Daoy (cell line): ENCODE results near the gene VTN. TPM values are rescaled to one million over a fixed set of nuclear protein-coding genes. Genes with fewer than 3 reads are reported as not detected.
"Not testable (repeated sequence)": the region's sequence is repeated elsewhere in the genome, so short reads cannot be mapped to it uniquely, and the experiment has no call there.

Experiments
- DNase-seq: peaks from one replicate; pipeline ENCODE4 v3.0.0-alpha.2; 2015; ENCODE audit warnings: low read depth
- total RNA-seq: library from RNA; depleted of rRNA; stranded (reverse); fragments of >200 nt; shearing (Covaris generic); gene quantifications from 2 replicates; pipeline ENCODE4 v1.2.3, GENCODE V29; 2014

VTN gene
- total RNA-seq, 1 experiment from 2014 or later, result not detected

GRCh38 chr17:28342313-28342712, 27.8 kb downstream of the VTN start:
- DNase-seq, result no peak

DNA sequence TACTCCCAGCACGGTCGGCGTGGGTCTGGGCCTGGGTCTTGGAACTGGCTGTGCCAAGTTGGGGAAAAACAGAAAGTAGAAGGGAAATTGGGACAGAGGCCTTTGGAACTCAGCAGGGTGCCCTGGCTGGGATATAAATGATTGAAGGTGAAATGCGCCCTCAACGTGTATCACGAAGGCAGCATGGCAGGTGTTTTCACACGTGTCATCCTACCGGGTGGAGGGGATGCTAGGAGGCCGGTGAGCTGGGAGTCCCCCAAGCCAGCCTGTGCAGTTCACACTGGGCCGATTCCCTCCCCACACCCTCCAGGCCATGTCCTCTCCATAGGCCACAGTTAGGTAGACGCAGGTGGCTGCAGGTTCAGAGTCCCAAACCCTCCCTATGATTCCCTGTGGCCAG, 28.6 kb downstream of the VTN start:
- DNase-seq, result no peak

DNA sequence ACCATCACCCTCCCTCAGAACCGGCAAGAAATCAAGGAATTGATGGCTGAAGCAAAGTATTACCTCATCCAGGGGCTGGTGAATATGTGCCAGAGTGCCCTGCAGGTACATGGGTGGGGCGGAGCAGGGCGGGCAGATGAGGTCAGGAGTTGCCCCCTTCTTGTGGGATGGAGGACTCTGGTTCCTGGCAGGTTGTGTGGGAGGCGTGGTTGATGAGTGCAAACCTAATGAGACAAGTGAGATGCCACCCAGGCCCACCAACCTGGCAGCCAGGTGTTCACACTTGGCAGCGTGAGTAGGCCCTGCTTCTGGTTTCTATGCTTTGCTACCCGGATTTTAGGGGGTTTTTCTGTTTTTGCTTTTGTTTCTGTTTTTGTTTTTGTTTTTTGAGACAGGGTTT, 29.7 kb downstream of the VTN start:
- DNase-seq, result no peak

DNA sequence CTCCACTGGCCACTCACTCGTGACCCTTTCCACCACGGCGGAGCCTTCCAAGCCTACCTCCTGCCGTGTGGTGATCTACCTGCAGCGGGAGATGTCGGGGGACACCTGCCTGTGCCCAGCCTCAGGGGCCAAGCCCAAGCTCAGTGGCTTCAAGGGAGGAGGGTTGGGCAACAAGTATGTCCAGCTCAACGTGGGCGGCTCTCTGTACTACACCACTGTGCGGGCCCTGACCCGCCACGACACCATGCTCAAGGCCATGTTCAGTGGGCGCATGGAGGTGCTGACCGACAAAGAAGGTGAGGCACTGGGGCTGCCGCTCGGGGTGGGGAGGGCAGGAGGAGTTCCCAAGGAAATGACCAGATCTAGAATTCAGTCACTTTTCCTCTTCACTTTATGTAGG, 30.7 kb downstream of the VTN start:
- no peak for DNase-seq

DNA sequence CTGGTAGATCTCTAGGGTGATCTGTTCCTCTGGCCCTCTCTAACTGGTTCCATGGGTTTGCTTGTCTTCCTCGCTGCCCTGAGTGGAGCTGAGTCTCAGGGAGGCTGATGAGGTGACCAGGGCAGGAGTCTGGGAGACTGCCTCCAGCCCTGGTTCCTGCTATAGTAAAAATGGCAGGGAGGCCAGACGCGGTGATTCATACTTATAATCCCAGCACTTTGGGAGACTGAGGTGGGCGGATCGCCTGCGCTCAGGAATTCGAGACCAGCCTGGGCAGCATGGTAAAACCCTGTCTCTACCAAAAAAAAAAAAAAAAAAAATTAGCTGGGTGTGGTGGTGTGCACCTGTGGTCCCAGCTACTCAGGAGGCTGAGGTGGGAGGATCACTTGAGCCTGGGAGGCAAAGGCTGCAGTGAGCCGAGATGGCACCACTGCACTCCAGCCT, 31.3 kb downstream of the VTN start:
- DNase-seq, result not testable (repeated sequence)

DNA sequence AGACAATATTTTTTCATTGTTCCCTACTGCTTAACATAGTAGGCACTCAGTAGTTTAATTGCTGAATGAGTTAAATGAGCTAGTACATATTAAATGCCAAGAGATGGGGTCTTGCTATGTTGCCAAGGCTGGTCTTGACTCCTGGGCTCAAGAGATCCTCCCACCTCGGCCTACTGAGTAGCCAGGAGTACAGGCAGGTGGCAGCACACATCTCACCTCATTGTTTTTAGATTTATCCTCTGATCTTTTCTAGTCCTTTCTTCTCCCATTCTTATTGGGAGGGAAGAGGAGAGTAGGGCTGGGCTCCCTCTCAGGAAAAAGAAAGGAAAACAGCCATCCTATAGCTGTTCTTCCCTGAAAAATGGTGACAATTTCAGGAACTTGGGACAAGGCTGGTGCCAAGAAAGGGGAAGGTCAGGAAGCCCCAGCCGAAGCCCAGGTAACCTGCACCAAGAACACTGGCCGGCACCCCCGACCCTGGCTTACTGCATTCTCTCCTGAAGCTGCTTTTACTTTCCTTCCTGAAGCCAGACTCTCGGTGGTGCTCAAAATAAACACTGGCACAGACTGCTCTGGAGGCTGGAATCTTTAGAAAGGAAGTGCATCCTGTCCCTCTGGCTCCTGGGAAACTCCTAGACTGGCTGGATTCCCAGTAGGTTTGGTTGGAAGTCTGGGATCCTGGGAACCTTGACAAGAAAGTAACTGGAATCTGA, 31.9 kb downstream of the VTN start:
- DNase-seq, result peak; percentile 72

- peak; percentile 90 for DNase-seq
Observed at GRCh38 chr17:28335959-28336871, 33.9 kb downstream of the VTN start.

- peak; percentile 100 for DNase-seq
Observed at GRCh38 chr17:28335201-28335958, 34.7 kb downstream of the VTN start, which contains the start of the genes IFT20 and TNFAIP1. IFT20 (minus strand) TSS chr17:28335472; CDS start chr17:28331985, 3,487 bp downstream. TNFAIP1 (plus strand) TSS chr17:28335761; CDS start chr17:28339522, 3,761 bp downstream.

GRCh38 chr17:28334666-28335200, 35.4 kb downstream of the VTN start:
- no peak for DNase-seq

DNA sequence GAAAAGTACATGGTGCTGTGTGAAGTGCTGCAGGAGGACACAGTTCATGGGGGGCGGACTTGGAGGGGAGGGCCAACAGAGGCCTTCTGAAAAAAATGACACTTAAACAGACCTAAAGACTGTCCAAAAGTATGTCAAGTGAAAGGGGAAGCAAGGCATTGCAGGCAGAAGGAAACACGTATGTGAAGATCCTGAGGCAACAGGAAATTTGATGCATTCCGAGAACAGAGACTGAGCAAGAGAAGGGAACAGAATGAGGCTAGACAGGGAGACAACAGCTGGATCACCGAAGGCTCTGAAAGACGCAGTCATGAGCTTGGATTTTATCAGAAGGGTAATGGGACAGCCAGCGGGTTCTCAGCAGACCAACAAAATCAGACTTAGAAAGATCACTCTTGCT, 35.9 kb downstream of the VTN start:
- no peak for DNase-seq

DNA sequence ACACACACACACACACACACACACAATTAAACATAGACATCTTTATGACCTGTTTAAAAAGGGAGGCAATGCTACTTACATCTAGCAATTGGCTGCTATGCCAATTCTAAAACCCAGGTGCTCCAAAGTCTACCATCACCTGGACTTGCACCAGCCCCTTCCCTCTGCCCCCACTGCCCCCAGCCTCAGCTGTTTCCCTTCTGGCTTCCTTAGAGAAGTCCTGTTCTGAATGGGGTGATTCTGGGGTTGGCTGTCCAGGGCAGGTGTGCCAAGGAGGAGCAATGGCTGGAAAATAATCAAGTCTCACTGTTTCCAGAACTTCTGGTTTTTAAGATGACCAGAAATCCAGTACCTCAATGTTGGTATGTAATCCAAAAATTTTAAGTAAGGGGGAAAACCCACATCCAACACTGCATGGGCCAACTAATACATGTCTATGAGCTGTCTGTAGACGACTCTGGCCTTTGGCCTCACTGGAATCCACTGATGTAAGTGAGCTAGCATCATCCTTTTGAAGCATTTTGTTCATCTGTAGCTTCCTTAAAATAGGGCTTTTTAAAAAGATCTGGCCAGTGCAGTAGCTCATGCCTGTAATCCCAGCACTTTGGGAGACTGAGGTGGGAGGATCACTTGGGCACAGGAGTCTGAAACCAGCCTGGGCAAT, 36.9 kb downstream of the VTN start:
- no peak for DNase-seq

DNA sequence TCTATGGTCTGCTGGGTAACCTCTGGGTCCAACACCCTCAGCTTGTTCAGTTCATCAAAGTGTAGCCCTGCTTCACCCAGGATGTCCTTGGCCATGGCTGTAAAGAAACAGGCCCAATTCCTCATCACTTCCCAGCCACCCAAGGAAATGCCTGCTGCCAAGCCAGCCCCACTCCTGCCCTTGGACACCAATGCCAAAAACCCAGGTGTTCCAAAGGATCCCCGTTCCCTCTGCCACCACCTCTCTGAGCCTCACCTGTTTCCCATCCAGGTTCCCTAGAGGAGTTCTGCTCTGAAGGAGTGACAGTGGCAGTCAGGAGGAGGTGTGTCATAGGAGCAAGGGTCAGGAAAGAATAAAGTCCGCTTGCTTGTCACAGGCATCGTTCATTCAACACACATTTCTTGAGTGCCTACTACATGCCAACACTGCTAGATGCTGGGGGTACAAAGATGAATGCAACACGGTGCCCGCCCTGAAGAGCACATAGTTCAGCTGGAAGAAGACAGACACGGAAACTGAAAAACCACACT, 38.2 kb downstream of the VTN start:
- DNase-seq, result no peak

DNA sequence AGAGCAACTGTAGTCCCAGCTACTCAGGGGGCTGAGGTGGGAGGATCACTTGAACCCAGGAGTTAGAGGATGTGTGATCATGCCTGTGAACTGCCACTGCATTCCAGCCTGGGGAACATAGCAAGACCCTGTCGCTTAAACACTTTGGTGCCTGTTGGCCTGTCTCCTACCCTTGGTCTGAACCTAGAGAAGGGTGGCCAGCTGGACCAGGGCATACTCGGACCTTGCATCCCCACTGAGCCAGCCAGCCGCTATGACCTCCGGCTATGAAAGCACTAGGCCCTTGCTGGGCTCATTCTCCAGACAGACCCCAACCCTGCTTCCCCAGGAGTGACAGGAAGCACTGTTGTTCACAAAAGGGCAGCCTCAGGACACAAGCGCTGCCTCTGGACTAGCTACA, 39.4 kb downstream of the VTN start:
- DNase-seq, result no peak

- no peak for DNase-seq
Observed at GRCh38 chr17:28328325-28328724, 41.8 kb downstream of the VTN start.

DNA sequence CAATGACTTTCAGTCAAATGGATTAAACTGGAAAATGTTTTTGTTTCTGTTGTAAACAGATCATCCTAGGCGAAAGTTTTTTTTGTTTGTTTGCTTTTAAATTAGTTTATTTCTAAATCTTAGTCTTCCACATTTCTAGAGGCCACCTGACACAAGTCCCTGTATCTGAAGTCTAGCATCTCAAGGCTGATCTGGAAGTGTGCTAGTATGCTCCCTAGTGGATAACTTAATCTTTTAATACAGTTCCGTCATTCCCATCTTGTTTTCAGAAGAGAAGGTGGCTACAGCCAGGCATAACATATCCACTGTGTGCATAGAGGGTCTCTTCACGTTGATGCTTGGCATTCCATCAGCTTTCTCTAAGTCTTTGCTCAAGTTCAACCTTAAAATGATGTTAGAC, 42.4 kb downstream of the VTN start:
- DNase-seq, result no peak

- DNase-seq, result no peak
Observed at GRCh38 chr17:28327031-28327607, 43.0 kb downstream of the VTN start.

GRCh38 chr17:28326114-28326513, 44.0 kb downstream of the VTN start:
- DNase-seq, result no peak

- DNase-seq, result no peak
Observed at GRCh38 chr17:28325211-28325610, 44.9 kb downstream of the VTN start.

DNA sequence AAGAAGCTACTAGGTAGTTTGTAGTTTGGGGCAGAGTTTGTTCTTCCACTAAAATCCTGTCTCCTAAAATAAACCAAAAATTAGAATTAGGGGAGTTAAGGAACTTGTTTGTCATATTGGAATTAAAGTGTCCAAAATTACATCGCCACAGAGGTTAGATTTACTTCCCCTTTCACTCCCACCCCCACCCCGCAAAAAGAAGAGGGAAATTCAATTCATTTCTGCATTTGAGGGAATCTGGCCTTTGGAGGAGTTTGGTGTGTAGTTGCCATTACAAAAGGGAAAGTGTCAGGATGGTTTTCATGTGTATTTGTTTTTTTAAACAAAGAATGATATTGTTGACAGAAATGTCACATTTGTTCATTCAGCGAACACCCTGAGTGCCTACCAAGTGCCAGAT, 45.3 kb downstream of the VTN start:
- no peak for DNase-seq

GRCh38 chr17:28324267-28324745, 45.8 kb downstream of the VTN start:
- DNase-seq, result no peak
